CD4-positive, alpha-beta T cell treated with Interleukin-12 subunit alpha and Interleukin-12 subunit beta, for 1 hour (primary cell): Measurements from ENCODE around the gene DENND1B.

Experiments
- DNase-seq: peaks from one replicate; pipeline ENCODE4 v3.0.0-alpha.2; 2020

DENND1B gene

DNA sequence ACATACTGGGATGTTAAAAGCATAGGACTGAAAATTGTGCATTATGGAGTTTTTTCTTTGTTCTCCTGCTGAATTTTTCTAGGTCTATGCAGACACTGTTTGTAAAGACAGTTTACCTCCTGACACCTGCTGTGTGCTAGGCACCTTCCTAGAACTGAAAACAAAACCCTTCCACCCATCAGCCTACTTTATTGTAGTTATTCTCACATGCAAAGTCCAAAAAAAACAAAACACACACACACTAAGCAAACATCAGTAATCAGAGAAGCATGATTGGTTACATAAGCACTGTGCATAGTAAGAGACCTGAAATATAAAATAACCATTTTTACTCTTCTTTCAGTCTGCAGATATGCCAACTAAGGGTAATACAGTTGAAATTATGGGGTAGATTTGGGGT is 312.1 kb downstream of the DENND1B start:
- DNase-seq, result no peak

DNA sequence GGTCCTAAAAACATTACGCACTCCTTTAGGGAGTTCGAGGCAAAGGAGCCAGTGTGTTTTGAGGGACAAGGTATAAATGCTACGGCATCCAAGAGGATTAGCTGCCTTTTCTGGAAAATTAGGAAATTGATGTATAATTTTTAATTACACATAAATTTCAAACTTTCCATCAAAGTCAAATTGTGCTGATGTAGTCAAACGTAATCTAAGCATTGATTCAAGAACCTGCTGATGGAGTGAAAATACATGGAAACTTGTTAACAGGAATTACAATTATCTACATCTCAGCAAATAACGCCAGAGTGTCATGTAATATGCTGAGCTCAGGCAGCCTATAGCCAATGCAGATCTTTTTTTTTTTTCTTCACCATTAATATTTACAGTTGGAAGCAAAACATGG is 312.7 kb downstream of the DENND1B start:
- DNase-seq, result no peak
